HUES48 (cell line): Measurements from ENCODE around the gene KIAA0040.

ENCODE experiments used
- H3K27ac ChIP-seq: one replicate; pipeline ENCODE4 v1.7.0; 2013; ENCODE audit warnings: low read depth, low read length, inconsistent platforms
- H3K27me3 ChIP-seq: 2 replicates; pipeline ENCODE4 v1.6.1; 2013; ENCODE audit warnings: mild to moderate bottlenecking, low read length; ENCODE audit not compliant: control insufficient read depth, insufficient read depth
- H3K36me3 ChIP-seq: 2 replicates; pipeline ENCODE4 v1.6.1; 2013; ENCODE audit warnings: low read length; ENCODE audit not compliant: control insufficient read depth, insufficient read depth
- H3K4me1 ChIP-seq: 2 replicates; pipeline ENCODE4 v1.6.1; 2013; ENCODE audit warnings: mild to moderate bottlenecking, low read length; ENCODE audit not compliant: control insufficient read depth, insufficient read depth
- H3K4me3 ChIP-seq: 2 replicates; pipeline ENCODE4 v1.5.1; 2013; ENCODE audit warnings: mild to moderate bottlenecking, low read depth, low read length
- H3K9ac ChIP-seq: 2 replicates; pipeline ENCODE4 v1.6.1; 2013; ENCODE audit warnings: mild to moderate bottlenecking, low read depth, low read length, moderate library complexity
- H3K9me3 ChIP-seq: 2 replicates; pipeline ENCODE4 v1.6.1; 2013; ENCODE audit warnings: low read length; ENCODE audit not compliant: control insufficient read depth, insufficient read depth

KIAA0040 gene

DNA sequence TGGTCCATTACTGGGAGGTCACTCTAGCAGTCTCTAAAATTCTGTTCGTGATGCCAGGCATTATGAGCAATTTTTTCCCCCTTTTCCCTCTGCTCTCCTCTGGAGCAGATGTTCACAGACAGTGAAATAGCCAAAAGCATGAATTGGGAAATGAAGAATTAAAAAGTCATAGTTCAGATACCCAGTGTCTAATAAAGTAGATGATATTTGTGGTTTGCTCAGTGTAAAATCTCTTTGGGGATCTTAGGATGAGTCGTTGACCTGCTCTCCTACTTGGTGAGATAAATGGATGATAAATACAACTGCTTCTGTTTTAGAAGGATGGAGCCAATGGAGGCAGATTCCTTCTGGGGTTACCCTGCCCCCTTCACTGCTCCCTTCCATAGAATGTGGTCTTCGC lies 56.3 kb downstream of the KIAA0040 start:
- H3K27ac ChIP-seq = no peak overlapping the region
- no peak overlapping the region for H3K4me3 ChIP-seq
- peaks cover 7% of the 10 kb centered on the region for H3K4me1 ChIP-seq
- no peaks in the 10 kb centered on the region for H3K36me3 ChIP-seq
- H3K9me3 ChIP-seq = no peaks in the 10 kb centered on the region
- no peak overlapping the region for H3K9ac ChIP-seq
- no peaks in the 10 kb centered on the region for H3K27me3 ChIP-seq

DNA sequence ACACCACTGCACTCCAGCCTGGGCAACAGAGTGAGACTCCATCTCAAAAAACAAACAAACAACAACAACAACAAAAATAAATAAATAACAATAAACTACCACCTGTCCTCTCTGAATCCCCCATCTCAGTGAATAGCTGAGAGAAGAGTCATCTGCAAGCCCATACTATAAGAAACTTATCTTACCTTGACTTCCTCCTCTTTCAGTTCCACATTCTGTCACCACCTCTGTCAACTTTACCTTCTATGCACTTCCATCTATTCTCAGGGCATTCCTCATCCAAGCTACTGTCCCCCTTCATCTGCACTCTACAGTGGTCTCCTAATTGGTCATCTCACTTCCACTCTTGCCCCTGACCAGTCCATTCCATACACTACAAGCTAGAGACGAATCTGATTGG lies 58.1 kb downstream of the KIAA0040 start:
- no peak overlapping the region for H3K9ac ChIP-seq
- H3K27ac ChIP-seq = no peak overlapping the region
- no peaks in the 10 kb centered on the region for H3K27me3 ChIP-seq
- H3K4me1 ChIP-seq = peaks cover 24% of the 10 kb centered on the region
- no peak overlapping the region for H3K4me3 ChIP-seq
- no peaks in the 10 kb centered on the region for H3K36me3 ChIP-seq
- H3K9me3 ChIP-seq = no peaks in the 10 kb centered on the region

GRCh38 chr1:175133673-175134435 lies 58.7 kb downstream of the KIAA0040 start:
- no peak overlapping the region for H3K27ac ChIP-seq
- H3K4me3 ChIP-seq = no peak overlapping the region
- H3K4me1 ChIP-seq = peaks cover 28% of the 10 kb centered on the region
- no peak overlapping the region for H3K9ac ChIP-seq
- H3K9me3 ChIP-seq = no peaks in the 10 kb centered on the region
- no peaks in the 10 kb centered on the region for H3K27me3 ChIP-seq
- H3K36me3 ChIP-seq = no peaks in the 10 kb centered on the region

DNA sequence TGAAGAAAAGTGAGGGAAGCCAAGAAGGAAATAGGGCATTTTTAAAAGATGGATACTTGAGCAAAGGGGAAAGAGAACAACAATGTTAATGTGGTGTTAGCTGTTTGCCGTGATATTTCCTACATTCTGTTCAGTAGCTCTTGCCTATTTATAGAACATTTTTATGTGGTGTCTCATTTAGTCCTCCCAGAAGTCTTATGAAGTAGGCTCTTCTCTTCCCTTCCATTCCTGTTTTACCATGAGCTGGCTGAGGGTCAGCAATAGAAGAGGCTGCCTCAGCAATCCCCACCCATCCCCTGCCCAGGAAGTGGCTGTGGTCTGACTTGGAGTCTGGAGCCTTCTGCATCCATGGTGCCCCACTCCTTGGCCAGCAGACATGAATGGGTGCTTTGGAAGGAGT lies 60.1 kb downstream of the KIAA0040 start:
- Histone ChIP-seq H3K9ac (no peak overlapping the region), H3K4me3 (no peak overlapping the region), H3K27ac (no peak overlapping the region), H3K27me3 (no peaks in the 10 kb centered on the region), H3K36me3 (no peaks in the 10 kb centered on the region), H3K4me1 (peaks cover 28% of the 10 kb centered on the region), H3K9me3 (no peaks in the 10 kb centered on the region)

DNA sequence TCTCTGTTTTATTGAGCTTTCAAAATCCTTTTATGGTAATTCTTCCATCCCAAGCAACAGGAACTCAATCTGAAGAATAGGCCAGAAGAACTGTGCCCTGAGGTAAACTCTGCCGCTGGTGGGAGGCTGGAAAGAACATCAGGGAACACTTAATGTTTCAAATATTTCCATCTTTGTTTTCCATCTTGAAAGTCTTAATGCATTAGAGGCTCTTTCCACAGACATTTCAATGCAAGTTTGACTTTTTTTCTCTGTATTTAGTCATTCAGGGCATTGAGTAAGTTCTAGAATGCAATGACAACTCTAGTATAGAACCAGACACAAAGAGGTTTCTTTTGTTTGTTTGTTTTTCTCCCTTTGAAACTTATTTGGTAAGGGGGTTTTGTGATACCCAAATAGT lies 61.5 kb downstream of the KIAA0040 start:
- no peak overlapping the region for H3K9ac ChIP-seq
- H3K27ac ChIP-seq = peak overlapping the region; percentile 98
- no peak overlapping the region for H3K4me3 ChIP-seq
- H3K27me3 ChIP-seq = no peaks in the 10 kb centered on the region
- H3K36me3 ChIP-seq = no peaks in the 10 kb centered on the region
- H3K9me3 ChIP-seq = no peaks in the 10 kb centered on the region
- peaks cover 28% of the 10 kb centered on the region for H3K4me1 ChIP-seq

GRCh38 chr1:175130649-175131045 lies 61.9 kb downstream of the KIAA0040 start:
- H3K9me3 ChIP-seq = no peaks in the 10 kb centered on the region
- peak overlapping the region; percentile 98 for H3K27ac ChIP-seq
- no peak overlapping the region for H3K4me3 ChIP-seq
- no peaks in the 10 kb centered on the region for H3K27me3 ChIP-seq
- H3K4me1 ChIP-seq = peaks cover 28% of the 10 kb centered on the region
- H3K36me3 ChIP-seq = no peaks in the 10 kb centered on the region
- peak overlapping the region; percentile 67 for H3K9ac ChIP-seq

DNA sequence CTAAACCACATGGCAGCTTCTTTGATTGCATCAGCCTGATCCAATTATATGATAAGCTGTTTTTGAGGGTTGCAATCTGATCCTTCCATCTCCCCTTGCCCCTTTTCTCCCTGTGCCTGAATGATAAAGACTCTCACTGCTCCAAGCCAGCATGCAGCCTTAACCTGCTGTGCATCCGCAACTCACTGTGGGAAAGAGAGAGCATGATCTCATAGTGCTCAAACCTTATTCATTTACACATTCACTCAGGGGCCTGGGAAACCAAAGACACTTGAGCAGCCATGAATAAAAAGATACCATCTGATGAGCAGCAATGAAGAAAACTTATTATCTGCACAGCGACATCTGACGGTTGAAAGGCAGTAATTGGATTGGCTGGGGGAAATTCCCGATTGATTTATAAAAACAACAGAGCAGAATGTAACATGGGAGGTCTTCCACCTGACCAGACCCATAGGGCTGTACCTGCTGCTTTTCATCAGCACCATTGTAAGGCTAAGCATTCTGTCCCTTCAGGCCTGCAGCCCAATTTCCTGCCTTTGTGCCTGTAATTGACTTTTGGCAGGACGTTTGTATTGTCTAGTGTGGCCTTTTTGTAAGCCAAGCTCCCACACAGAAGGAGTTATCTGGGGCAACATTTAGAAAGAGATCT lies 62.5 kb downstream of the KIAA0040 start:
- Histone ChIP-seq H3K9me3 (no peaks in the 10 kb centered on the region), H3K9ac (peak overlapping the region; percentile 67), H3K27ac (peak overlapping the region; percentile 98), H3K4me1 (peaks cover 29% of the 10 kb centered on the region), H3K4me3 (no peak overlapping the region; the same call in 1 of the 2 replicates), H3K36me3 (no peaks in the 10 kb centered on the region), H3K27me3 (no peaks in the 10 kb centered on the region)

DNA sequence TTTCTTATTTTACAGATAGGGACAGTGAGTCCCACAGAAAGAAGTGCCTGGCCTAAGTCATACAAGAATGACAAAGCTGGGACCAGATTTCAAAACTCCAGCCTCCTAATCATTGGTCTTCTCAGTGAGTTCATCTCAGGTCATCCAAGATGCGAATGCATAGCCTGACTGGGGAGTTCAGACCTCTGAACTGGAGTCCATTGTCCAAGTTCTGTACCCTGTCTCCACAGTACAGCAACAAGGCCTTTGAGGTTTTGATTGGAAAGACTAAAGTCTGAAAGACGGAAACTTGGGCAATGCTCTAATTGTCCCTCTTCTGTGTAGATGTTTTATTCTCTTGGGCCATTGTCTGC lies 63.0 kb downstream of the KIAA0040 start:
- no peaks in the 10 kb centered on the region for H3K36me3 ChIP-seq

DNA sequence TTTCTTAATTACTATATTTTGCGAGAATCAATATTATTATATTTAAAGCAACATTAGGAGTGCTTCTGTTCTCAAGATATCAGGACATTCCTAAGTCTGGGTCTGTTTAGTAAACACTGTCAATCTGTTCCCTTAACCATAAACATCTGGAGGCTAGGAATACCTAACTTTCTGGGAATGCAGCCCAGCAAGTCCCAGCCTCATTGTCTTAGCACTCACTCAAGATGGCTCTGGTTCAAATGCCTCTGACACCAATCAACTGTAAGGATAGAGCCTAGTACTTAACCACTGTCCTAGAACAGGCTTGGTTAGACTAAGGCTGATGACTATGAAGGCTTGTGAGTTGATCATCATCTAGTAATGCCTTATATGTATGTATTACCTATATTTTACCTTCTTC lies 63.4 kb downstream of the KIAA0040 start:
- Histone ChIP-seq H3K9ac (peak overlapping the region; percentile 67), H3K4me3 (no peak overlapping the region; the same call in 1 of the 2 replicates), H3K4me1 (peaks cover 32% of the 10 kb centered on the region), H3K9me3 (no peaks in the 10 kb centered on the region), H3K36me3 (no peaks in the 10 kb centered on the region), H3K27me3 (no peaks in the 10 kb centered on the region), H3K27ac (peak overlapping the region; percentile 98)

More for the DNA sequence above, 63.0 kb downstream of the KIAA0040 start:
- Histone ChIP-seq H3K4me3 (no peak overlapping the region; the same call in 1 of the 2 replicates), H3K4me1 (peaks cover 32% of the 10 kb centered on the region), H3K27ac (peak overlapping the region; percentile 98), H3K27me3 (no peaks in the 10 kb centered on the region), H3K9ac (peak overlapping the region; percentile 67), H3K9me3 (no peaks in the 10 kb centered on the region)

GRCh38 chr1:175128523-175128922 lies 64.1 kb downstream of the KIAA0040 start:
- Histone ChIP-seq H3K27me3 (no peaks in the 10 kb centered on the region), H3K36me3 (no peaks in the 10 kb centered on the region), H3K4me3 (no peak overlapping the region), H3K4me1 (peaks cover 32% of the 10 kb centered on the region), H3K27ac (peak overlapping the region; percentile 23), H3K9ac (no peak overlapping the region), H3K9me3 (no peaks in the 10 kb centered on the region)

- H3K9me3 ChIP-seq = no peaks in the 10 kb centered on the region
- peaks cover 32% of the 10 kb centered on the region for H3K4me1 ChIP-seq
- no peak overlapping the region for H3K4me3 ChIP-seq
- no peaks in the 10 kb centered on the region for H3K27me3 ChIP-seq
- no peak overlapping the region for H3K9ac ChIP-seq
- H3K36me3 ChIP-seq = no peaks in the 10 kb centered on the region
- no peak overlapping the region for H3K27ac ChIP-seq
These were observed 65.0 kb downstream of the KIAA0040 start for GRCh38 chr1:175127565-175127964.
